Measurements from ENCODE around the gene TANC2. TPM values are rescaled to one million over a fixed set of nuclear protein-coding genes. Genes with fewer than 3 reads are reported as not detected.

The TANC2 gene
- total and polyA plus RNA-seq, 2 of the 8 experiments (the other 6 are each of a cell fraction or from before 2014, with no cell fraction given) = 5.7 to 21.9 TPM

DNA sequence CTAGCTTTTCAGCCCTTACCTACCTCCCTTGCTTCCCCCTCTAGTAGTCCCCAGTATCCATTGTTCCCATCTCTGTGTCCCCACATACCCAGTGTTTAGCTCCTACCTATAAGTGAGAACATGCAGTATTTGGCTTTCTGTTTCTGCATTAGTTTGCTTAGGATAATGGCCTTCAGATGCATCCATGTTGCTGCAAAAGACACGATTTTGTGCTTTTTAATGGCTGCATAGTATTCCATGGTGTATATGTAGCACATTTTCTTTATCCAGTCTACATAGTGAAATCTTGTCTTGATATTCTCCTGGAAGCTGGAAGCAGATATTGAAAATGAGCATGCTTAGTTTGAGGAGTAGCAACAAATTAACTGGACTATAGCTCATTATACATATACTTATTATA lies 45.7 kb upstream of the TANC2 start:
- DNase-seq (ENCODE audit: low read depth in 1 of 2, low spot score in 2 of 2) = no peak
- FAIRE-seq = no peak
- ChIA-PET POLR2A (ENCODE audit: partially characterized antibody) (no interaction called here), CTCF (ENCODE audit: partially characterized antibody) (interaction anchor here (0.6 to 1.5 kb wide), 3 partner anchors 15 to 59 kb away, joined by 3 to 5 read pairs (median 4); no protein-coding TSS in a partner anchor)
- Histone ChIP-seq H2BK5ac (ENCODE audit: low read depth, low read length) (no peak overlapping the region), H3K27me3 (replicated peaks in 1 of 4; ENCODE audit: control insufficient read depth in 3 of 4, extremely low read depth in 1 of 4, insufficient read depth in 3 of 4, low read length in 3 of 4) (no peaks in the 10 kb centered on the region), H4K5ac (ENCODE audit: insufficient read length, low read depth, low read length) (no peak overlapping the region), H2AK5ac (ENCODE audit: low read depth, low read length) (no peak overlapping the region), H3K23ac (ENCODE audit: insufficient read length) (no peak overlapping the region), H3K4me1 (replicated peaks in 1 of 4; ENCODE audit: control insufficient read depth in 3 of 4, insufficient read depth in 4 of 4, low read length in 3 of 4) (no peaks in the 10 kb centered on the region), H3K23me2 (ENCODE audit: low read depth, low read length) (no peaks in the 10 kb centered on the region), H4K20me1 (replicated peaks in 1 of 2; ENCODE audit: control insufficient read depth in 1 of 2, insufficient read depth in 2 of 2, low read length in 2 of 2) (no peaks in the 10 kb centered on the region), H2BK15ac (ENCODE audit: low read length) (no peak overlapping the region), H3K79me1 (ENCODE audit: low read depth, low read length) (no peaks in the 10 kb centered on the region), H3K9ac (replicated peaks in 1 of 4; ENCODE audit: extremely low read depth in 1 of 4, low read depth in 3 of 4, low read length in 3 of 4) (no peak overlapping the region), H3K79me2 (ENCODE audit: control insufficient read depth in 1 of 2, insufficient read depth in 2 of 2, low read length in 2 of 2) (no peaks in the 10 kb centered on the region), H2AFZ (ENCODE audit: low read length) (no peak overlapping the region), H3K56ac (replicated peaks; ENCODE audit: insufficient read length, low read depth, low read length) (no peak overlapping the region), H2BK120ac (replicated peaks; ENCODE audit: low read depth, low read length) (no peak overlapping the region), H3K4me2 (ENCODE audit: insufficient read depth in 1 of 2, low read depth in 2 of 2, low read length in 2 of 2) (no peak overlapping the region), H3K36me3 (ENCODE audit: control insufficient read depth in 2 of 4, insufficient read depth in 4 of 4, low read length in 3 of 4) (no peaks in the 10 kb centered on the region), H3K4ac (replicated peaks; ENCODE audit: insufficient read length, low read depth, low read length) (no peak overlapping the region), H3K18ac (ENCODE audit: extremely low read depth, low read length) (no peak overlapping the region), H3K27ac (ENCODE audit: low read depth, low read length) (no peak overlapping the region), H3K9me3 (ENCODE audit: insufficient read depth in 2 of 2, low read depth in 1 of 2, low read length in 1 of 2) (no peaks in the 10 kb centered on the region), H4K8ac (ENCODE audit: extremely low read depth, insufficient read depth, low read length) (no peak overlapping the region), H2BK12ac (ENCODE audit: low read depth, low read length) (no peak overlapping the region), H3K4me3 (ENCODE audit: extremely low read depth in 1 of 4, insufficient read depth in 2 of 4, low read depth in 3 of 4, low read length in 4 of 4) (no peak overlapping the region), H3K14ac (ENCODE audit: insufficient read length) (no peak overlapping the region), H4K91ac (replicated peaks; ENCODE audit: insufficient read length, low read length) (no peak overlapping the region), H2BK20ac (ENCODE audit: low read length) (no peak overlapping the region)
- 85% methylated on average over 1 of the region's 1 CpG; no CpG with 5 or more reads in 1 of the 2 experiments for WGBS, 2 experiments (ENCODE audit: extremely low coverage in 1 of 2, insufficient coverage in 1 of 2, insufficient read length in 1 of 2, insufficient replicate concordance in 2 of 2, low coverage in 1 of 2, low lambda C conversion rate in 2 of 2, missing lambda C conversion rate in 1 of 2)
- TF ChIP-seq SIN3A (conservative IDR thresholded peaks at IDR 0.05 in 1 of 2, IDR thresholded peaks at IDR 0.05 in 1 of 2; ENCODE audit: low read depth in 1 of 2, low read length in 2 of 2) (no peak), KDM1A (IDR thresholded peaks at IDR 0.05; ENCODE audit: borderline replicate concordance, low read length) (0 out of 2 replicates have a peak, but pooled peaks have one; percentile 28)

All from H1 (cell line).